ENCODE results near the gene TMEM167B.

Gene TMEM167B

DNA sequence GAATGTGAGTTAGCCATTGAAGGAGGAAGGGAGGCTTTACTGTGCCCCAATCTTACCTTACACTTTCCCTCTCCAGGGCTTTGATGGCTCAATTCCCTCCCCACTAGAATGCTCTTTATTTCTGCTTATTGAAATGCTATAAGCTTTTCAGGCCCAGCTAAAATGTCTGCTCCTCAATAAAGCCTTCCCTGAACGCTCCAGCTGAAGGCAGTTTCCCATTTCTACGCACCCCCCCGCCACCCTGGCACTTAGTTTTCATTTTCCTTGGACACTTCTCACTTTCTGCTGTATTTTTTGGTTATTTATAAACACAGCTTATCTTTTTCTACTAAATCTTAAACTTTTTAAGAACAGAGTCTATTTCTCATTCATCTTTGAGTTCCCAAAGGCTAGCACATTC lies 7.1 kb upstream of the TMEM167B start:
- DNase-seq (ENCODE audit: low read depth) = no peak

DNA sequence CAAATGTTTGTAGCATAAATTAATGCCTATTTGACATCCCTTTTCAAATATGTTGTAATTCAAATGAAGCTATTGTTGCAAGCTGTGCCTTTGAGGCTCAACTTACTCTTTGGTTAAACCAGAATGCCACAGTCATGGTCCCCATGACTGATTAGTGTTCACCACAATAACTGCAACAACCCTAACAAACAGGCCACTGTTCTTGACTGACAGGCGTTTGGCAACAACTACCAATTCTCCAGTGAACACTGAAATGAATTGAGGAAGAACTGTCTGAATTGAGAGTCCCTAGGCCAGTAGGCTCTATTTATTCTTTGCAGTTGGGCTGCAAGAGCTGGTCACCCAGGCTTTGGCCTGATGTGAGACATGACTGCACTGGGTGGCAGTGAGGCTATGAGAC lies 6.6 kb upstream of the TMEM167B start:
- DNase-seq (ENCODE audit: low read depth) = no peak

DNA sequence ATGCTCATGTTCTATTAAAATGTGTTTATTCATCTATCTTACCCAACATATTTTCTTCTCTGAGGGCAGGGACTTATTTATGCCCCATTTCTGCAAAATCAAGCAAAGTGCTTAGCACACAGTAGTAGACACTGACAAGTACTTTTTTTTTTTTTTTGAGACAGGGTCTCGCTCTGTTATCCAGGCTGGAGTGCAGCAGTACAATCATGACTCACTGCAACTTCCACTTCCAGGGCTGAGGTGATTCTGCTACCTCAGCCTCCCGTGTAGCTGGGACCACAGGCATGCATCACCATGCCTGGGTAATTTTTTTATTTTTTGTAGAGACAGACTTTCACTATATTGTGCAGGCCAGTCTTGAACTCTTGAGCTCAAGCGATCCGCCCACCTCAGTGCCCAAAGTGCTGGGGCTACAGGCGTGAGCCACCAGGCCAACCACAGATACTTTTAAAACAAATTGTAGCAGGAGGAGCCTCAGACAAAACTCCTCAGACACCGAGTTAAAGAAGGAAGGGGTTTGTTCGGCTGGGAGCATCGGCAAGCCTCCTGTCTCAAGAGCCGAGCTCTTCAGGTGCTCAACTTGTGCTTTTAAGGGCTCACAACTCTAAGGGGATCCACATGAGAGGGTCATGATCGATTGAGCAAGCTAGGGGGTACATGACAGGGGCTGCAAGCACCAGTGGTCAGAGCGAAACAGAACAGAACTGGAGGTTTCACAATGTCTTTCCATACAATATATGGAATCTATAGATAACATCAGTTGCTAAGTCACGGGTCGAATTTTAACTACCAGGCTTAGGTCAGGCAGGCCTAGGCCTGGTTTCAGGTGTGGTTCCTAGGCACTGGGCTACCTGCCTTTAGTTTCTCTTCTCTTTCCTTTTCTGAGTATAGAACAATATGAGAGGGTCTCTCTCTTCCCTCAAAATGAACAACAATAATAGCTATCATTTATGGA lies 5.7 kb upstream of the TMEM167B start:
- no peak for DNase-seq (ENCODE audit: low read depth)

DNA sequence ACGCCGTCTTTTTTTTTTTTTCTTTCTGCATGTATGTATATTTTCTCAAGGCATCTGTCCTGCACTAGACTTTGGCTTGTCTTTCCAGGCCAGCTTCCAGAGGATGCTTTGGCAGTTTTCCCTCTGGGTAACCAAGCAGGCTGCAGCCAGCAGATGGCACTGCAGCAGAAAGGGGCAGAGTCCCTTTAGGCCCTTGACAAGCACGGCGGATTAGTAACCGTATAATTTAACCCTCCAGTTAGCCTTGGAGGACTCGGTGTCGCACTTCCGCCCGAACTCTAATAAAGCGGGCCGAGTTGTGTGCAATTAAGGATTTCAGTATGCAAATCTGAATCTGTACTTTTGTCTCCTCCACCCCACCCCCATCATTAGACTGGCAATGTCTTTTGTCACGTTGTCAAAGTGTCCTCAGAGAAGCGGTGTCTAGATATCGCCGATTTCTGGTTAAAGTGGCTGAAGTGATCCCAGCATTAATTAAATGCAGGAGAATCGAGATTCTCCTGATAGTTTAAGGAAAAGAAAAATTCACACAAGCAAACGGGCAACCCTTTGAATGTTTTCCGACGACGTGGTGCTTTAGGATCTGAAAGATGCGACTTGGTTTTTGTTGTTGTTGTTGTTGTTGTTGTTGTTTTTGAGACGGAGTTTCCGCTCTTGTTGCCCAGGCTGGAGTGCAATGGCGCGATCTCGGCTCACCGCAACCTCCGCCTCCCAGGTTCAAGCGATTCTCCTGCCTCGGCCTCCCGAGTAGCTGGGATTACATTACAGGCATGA lies 1.1 kb upstream of the TMEM167B start:
- no peak for DNase-seq (ENCODE audit: low read depth)

DNA sequence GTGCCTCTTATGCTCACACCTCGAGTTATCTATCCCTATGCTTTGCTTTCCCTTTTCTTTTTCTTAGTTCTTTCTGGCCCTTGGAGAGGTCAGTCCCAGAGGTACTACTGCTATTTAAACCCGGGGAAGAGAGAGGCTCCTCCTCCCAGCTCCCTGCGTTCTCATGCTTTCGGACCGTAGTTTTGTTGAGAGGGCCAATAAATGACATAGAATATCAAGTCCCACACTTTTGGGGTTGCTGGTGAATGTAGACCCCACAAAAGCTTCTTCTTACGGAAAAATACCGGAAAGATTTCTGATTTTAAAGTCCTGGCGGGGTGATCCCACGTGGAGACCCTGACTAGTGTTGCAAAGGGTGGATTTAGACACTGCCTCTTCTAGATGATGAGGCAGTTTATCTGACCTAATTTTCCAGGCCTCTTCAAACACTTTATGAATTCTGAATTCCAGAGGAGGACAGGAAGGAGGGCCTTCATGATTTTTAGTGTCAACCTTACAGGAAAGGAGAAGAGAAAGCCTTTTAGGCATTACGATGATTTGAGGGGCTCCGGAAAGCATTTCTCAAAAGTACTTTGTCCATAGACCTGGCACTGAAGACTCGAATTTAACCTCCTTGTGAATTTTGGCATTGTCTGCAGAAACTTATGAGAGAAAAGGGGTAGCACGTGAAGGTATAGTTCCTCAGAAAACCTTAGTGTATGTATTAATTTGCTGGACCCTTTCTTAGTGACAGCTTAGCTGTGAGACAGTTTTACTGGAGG lies 694 bp downstream of the TMEM167B start:
- DNase-seq (ENCODE audit: low read depth) = no peak

DNA sequence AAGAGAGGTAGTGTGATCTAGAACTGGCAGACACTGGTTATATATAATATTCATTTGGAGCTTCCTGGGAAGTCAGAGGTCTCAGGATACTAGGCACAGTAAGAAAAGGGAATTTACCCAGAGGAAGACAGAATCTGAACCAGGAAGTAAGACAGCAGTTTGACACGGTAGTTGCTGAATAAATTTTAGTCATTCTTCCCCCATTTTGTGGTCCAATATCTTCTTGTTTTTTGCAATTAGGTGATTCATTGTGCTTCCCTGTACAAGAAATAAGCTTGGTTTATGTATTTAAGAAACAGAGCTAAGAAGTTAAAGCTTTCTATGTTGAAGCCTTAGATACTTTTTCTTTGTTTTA lies 1.3 kb downstream of the TMEM167B start:
- DNase-seq (ENCODE audit: low read depth) = no peak

DNA sequence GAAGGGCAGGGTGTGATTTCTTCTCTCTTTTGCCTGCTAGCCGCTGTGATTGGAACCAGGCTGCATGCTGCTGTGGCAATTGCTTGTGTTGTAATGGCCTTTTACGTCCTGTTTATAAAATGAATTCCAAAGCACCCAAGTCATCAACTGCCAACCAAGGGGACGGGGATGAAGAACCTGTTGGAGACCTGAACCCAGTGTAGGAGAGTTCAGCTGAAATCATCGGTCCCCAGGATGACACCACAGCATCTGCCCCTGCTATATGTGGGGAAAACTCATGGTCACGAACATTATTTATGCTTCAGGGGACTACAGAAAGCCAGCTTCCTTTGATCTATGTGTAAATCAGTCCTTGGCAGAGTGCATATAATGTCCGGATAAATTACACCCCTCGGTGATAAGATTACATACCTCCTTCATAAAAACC lies 3.8 kb downstream of the TMEM167B start:
- no peak for DNase-seq (ENCODE audit: low read depth)

DNA sequence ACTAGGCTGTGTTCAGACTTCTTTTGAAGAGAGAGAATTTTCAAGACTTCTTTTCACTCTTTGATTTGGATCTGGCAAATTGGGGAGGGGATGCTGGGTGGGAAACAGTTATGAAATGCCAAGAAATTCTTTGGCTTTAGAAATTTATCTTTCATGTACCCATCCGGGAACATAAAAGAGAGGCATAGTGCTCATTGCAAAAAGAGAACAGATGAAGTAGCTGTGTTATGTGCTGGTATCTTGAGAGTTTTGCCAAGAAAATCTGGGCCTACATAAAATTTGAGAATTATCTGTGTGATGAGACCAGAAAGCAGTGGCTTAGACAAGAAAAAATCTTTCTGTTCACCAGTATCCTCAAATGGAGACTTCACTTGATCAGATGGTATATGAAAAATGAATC lies 4.3 kb downstream of the TMEM167B start:
- no peak for DNase-seq (ENCODE audit: low read depth)

DNA sequence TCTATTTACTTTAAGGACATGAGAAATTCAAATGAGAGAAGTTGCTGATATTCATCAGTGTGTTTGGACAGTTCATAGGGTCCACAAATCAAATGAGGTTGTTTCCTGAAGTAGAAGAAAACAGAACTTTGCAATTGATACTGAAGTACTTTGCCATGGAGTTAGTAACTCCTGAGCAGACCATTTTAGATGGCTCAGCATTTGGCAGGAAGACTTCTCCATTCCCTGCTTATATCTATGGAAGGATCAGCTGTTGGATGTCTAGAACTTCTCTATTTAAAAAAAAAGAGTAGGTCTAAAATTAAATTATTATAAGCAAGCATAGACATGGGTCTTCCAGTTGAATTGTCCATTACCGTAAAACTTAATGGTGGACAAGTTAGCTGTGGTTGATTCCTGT lies 5.1 kb downstream of the TMEM167B start:
- no peak for DNase-seq (ENCODE audit: low read depth)

DNA sequence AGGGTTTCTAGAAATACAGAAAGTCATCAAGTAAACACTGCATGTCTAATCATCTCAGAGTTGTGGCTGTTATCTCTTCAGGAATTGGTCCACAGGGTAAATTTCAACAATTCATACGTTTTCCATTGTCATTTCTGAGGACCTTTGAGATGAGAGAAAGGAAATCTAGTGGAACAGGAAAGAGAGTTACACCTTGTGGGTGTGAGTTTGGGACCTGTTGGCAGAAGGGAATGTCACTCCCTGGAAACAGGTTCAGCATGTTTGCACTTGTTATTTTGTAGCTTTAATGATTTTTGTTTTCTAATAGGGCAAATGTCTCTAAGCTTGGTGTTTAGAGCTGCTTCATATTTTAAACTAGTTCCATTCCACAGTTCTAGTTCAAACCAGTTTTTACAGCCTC lies 5.6 kb downstream of the TMEM167B start:
- DNase-seq (ENCODE audit: low read depth) = no peak

DNA sequence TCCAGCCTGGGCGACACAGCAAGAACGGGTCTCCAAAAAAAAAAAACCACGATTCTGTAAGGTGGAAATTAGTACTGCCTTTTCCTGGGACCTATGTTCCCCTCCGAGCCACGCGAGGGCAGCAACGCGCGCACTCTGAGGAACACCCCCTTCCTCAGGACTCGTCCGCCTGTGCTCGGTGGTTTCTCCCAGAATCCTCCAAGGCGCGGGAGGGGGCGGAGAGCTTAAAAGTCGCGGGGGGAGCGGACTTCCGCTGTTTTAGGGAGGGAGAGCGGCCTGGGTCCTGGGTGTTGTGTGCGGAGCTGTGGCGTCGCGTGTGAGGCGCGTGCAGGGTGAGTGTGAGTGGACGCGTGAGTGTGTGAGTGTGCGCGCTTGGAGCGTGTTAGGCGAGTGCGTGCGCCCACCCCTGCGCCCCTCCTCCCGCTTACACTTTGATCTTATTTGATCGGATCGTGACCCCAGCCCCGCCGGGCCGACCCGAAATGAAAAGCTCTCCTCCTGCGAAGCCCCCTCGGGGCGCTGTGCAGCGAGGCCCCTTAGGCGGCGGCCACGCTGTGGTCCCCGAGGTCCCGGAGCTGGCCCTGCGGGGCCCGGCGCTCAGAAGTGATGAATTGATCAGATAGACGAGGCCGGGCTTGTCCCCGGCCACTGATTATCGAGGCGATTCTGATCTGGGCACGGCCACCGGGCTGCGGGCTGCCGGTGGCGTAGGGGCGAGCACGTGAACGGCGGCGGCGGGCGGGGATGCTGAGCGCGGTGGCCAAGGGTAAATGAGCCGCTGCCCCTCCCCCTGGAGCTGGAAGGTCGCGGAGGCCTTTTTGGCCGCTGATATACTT lies 9.6 kb downstream of the TMEM167B start:
- peak; percentile 92 for DNase-seq (ENCODE audit: low read depth)

DNA sequence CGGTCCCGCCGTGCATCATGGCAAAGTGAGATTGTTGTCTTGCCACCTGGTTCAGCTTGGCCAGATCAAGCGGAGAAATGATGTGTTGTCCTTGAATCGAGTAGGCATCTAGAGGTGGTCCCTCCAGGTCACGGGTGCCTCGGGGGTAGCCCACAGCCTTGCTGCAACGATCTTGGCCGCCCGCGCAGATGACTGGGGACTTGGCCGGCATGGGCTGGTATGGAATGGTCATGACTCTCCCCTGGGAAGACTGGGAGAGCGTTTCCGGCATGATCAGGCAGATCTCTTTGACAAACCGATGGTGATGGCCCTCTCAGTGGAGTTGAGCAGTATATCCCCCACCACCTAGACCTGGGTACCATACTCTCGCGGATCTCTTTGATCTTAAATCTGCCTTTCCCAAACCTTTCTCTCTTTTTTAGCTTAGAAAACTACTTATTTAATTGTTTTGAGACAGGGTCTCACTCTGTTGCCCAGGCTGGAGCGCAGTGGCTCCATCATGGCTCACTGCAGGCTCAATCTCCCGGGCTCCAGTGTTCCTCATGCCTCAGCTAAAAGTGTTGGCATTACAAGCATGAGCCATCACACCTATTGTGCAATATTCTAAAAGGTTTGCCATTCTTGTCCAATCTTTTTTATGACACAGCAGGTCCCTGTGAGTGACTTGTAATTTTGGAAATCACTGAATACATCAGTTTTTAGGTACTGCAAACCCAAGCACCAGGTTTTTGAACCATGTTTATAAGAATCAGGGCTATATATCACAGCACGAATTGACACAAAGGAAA lies 14.0 kb downstream of the TMEM167B start:
- no peak for DNase-seq (ENCODE audit: low read depth)

DNA sequence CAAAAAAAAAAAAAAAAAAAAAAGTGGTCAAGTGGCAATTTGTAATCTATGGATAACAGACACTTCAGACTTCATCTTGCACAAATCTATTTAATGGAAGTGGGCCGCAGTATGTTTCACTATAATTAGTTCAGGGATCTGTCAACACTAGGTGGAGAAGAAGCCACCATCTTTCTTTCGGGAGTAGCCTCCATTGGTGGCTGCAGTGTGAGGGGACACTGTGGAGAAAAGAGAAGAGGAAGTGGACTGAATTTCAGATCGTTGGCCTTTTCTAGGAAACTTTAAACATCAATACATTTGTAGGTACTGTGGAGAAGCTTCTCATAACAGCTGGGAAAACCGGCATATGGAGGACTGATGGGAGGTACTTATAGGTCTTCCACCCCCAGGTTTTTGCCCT lies 15.3 kb downstream of the TMEM167B start:
- DNase-seq (ENCODE audit: low read depth) = no peak

DNA sequence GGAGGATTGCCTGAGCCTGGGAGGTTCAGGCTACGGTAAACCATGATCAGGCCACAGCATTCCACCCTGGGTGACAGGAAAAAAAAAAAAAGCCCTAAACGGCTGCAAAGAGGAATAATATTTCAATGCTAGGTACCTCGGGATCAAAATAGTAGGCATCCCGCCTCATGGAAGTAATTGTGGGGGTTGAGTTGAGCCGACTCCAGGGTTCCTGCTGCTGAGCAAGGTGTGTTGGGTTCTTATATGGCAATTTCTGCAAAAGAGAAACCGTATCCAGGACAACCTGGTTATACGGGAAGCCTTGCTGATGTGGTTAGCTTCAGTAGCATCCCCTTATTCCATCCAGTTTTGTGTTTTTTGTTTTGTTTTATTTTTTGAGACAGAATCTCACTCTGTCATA lies 17.2 kb downstream of the TMEM167B start:
- no peak for DNase-seq (ENCODE audit: low read depth)

DNA sequence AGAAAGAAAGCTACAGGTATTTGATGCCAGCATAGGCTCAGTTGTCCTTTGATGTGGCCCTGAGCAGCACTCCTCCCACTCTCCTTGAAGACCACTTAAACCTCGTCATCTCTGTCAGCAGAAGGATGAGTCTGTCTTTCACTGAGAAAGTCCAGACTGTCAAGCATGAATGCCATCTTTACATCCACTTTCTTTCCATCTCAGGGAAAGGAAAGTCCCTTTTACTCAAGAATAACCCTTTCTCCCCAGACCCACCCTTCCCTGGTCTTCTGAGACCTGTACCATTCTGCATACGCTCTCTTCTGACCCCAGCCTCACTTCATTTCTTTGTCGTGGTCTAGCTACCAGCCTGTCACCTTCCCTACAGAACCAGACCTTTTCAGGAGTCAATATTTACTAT lies 19.3 kb downstream of the TMEM167B start:
- DNase-seq (ENCODE audit: low read depth) = no peak

DNA sequence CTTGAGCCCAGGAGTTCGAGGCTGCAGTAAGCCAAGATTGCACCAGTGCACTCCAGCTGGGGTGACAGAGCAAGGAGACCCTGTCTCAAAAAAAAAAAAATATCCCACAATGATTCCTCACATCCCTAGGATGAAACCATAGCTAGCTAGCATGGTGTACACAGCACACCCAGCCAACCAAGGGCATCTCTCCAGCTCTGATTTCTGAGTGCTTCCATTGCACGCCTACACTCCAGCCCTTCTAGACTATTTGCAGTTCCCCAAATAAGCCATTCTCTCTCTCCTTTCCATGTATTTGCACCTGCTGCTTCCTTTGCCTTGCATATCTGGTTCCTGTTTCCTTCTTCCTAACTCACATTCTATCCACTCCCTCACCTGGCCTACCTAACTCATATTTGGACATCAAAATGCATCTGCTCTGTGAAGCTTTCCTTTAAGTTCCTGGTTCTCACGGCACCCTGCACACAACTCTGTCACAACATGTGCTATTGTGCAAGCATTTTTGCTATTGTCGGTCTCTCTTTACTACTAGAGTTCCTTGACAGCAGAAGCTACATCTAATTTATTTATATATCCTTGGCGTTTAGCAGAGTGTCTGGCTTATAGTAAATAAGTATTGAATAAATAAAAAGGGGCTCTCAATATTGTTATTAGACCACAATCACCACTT lies 21.0 kb downstream of the TMEM167B start:
- DNase-seq (ENCODE audit: low read depth) = no peak

DNA sequence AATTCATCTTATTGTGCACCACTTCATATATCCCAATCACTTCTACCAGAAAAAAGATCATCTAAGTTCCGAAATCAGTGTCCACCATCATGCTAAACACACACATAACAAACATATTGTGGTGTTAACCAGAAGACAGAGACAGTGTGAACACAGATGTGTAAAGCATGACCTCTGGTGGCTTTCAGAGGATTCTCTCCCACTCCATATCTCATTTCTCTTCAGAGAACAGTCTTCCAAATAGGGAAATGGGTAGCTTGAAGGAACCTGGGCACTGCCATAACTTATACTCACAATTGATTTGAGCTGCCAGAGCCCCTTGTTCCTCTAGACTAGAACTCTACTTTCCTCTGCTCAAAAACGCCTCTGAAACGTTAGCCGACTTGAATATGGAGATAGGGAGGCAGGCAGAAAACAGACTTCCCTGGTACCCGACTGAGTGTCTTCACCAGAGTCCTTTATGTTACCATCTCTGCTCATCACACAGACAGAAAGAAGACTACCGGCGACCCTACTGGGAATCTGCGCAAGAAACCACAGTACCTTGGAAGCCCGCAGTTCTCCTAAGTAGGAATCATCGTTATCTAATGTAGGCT lies 21.6 kb downstream of the TMEM167B start:
- DNase-seq (ENCODE audit: low read depth) = no peak

DNA sequence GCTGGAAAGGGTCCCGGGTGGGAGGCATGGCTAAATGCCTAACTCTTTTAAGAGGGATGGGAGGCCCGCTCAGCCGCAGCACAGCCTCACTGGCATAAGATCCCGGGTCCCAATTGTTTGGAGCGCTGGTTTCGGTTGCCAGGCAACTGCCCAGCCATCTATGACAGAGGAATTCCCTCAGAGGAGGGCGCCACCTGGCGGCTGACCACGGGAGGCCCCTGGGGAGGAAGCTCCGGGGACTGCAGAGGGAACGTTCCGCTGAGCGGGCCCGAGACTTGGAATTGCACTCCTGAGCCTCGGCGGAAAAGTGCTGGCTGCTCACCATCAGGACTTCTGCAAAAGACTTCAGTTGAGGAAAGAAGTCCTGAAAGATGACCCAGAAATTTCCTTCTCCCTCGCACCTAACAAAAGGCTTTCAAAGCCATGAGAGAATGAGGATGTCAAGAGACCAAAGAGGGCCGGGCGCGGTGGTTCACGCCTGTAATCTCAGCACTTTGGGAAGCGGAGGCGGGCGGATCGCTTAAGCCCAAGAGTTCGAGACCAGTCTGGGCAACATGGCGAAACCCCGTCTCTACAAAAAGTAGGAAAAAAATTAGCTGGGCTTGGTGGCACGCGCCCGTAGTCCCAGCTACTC lies 22.2 kb downstream of the TMEM167B start:
- peak; percentile 76 for DNase-seq (ENCODE audit: low read depth)

DNA sequence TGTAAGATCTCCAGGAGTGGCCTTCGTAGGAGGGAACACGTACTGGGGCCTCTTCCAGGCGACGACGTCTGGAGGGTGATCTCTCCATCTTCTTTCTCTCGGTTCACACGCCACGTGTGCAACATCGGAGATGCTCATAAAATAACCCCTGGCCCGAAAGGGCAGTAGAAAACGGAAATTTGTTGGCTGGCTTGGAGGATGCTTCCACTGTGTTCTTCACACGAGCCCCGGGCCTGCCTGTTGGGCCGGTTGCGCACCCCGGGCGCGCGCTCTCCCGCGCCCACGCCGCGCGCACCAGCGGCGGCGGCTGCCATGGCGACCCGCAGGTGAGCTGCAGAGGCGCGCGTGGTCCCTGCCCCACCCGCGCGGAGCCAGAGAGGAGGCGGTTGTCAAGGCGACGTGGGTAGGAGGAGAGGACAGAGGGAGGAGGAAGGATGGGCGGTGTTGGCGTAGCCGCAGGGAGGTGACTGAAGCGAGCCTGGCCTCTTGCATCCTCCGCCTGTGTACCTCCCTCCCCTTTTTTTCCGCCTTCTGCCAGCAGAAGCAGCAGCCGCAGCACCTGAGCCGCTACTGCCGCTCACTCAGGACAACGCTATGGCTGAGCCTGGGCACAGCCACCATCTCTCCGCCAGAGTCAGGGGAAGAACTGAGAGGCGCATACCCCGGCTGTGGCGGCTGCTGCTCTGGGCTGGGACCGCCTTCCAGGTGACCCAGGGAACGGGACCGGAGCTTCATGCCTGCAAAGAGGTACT lies 23.2 kb downstream of the TMEM167B start, which contains the start of gene ELAPOR1:
Gene ELAPOR1, plus strand, starts transcription at position 526 of the 752 bp plus-strand sequence. Its CDS starts 69 bp downstream, at position 595.
- peak; percentile 46 for DNase-seq (ENCODE audit: low read depth)

Measured in stimulated activated CD8-positive, alpha-beta memory T cell treated with anti-CD3 and anti-CD28 coated beads, Interleukin-7, amount 100 ng/mL, for 24 hours (primary cell).